Measurements from ENCODE around the gene PPP1R14D. TPM values are rescaled to one million over a fixed set of nuclear protein-coding genes. Genes with fewer than 3 reads are reported as not detected.
A peak's percentile ranks its signal among the peaks of the same experiment; 100 is the strongest.

Gene PPP1R14D
- total and polyA plus RNA-seq, 4 experiments from 2014 or later = not detected

DNA sequence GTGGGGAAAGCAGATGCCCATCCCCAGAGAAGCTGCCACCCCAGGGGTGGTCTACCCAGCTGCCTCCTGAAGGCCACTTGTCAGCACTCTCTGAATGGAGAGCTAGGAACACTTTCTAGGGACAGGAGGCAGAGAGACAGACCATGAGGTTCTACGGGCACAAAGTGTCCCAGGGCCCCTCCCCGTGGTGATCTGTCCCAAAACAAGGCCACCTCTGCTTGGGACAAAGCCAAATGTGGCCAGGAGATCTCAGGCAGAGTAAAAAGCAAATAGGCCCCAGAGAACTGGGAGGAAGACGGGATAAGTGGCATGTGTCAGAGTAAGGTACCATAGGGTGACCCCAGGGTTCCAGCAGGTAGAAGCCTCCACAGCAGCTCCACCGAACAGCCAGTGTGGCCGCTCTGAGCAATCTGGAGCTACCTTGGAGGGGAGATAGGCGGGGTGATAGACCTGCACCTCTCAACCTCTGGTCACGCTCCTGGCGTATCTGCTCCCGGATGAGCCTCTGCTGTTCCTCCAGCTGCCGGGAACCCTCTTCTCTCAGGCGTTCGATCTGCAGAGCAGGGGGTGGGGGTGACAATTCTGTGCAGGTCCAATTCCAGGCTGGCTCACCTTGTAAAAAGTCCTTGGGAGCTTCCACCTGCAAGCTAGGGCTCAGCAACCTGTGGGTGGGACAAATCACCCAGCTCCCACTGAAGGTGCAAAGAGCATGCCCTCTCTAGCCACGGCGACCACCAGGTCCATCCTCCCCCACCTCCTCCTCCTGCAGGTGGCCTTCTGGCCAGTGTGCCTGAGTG is 52.6 kb downstream of the PPP1R14D start:
- Mint-ChIP-seq H3K4me1 (peaks cover 3 to 11% (median 6%) of the 10 kb centered on the region in 4 donors), H3K4me3 (no peak overlapping the region), H3K27me3 (no peaks in the 10 kb centered on the region), H3K9me3 (peaks cover 0 to 2% (median 0%) of the 10 kb centered on the region in 8 donors), H3K36me3 (peaks cover 18 to 50% of the 10 kb centered on the region in 2 donors), H3K27ac (peak overlapping the region in 1 of 7 donors; percentile 76)
- no peaks in the 10 kb centered on the region for H3K27me3 ChIP-seq (ENCODE audit: insufficient read depth, low read length)
- H3K4me3 ChIP-seq (ENCODE audit: low read length in 2 of 2) = no peak overlapping the region
- intact Hi-C loops (cut with micrococcal nuclease) = no loop called here
- ChIA-PET CTCF (ENCODE audit: partially characterized antibody) (interaction anchor here (1.4 kb wide), 1 partner anchor 9 kb away, joined by 8 read pairs; no protein-coding TSS in a partner anchor), POLR2A (ENCODE audit: partially characterized antibody) (interaction anchor here (0.6 to 1.7 kb wide), 3 partner anchors 11 to 12 kb away, joined by 3 to 7 read pairs (median 3); partner anchors contain the start of gene GCHFR)
- peaks cover 6% of the 10 kb centered on the region for H3K4me1 ChIP-seq (ENCODE audit: insufficient read depth, low read length)
- no peak overlapping the region for H3K27ac ChIP-seq (ENCODE audit: low read depth, low read length)
- no peaks in the 10 kb centered on the region for H3K9me3 ChIP-seq (ENCODE audit: control insufficient read depth in 1 of 2, low read length in 2 of 2)
- H3K36me3 ChIP-seq (ENCODE audit: insufficient read depth, low read length) = peaks cover 64% of the 10 kb centered on the region
- no peak for DNase-seq

DNA sequence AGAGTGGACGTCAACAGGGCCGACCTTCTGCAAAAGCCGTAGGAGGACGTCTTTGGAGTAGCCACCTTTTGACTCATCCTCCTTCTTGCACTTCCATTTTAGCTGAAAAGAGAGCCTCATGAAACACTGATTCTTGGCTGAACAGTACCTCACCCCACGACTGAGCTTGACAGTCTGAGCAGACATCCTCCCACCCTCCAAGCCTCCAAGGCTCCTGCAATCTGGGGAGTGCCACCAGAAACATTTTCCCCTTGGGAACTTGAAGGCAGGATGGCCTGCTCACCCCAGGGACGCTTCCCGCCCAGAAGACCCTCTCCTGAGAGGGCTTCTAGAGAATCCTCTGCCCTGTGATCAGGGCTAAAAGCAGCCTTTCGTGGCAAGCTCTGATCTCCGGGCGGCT is 53.5 kb downstream of the PPP1R14D start:
- H3K27ac Mint-ChIP-seq = peak overlapping the region in 1 of 7 donors; percentile 32
- Histone ChIP-seq H3K4me3 (ENCODE audit: low read length in 2 of 2) (no peak overlapping the region), H3K36me3 (ENCODE audit: insufficient read depth, low read length) (peaks cover 61% of the 10 kb centered on the region), H3K27me3 (ENCODE audit: insufficient read depth, low read length) (no peaks in the 10 kb centered on the region), H3K27ac (ENCODE audit: low read depth, low read length) (no peak overlapping the region), H3K9me3 (ENCODE audit: control insufficient read depth in 1 of 2, low read length in 2 of 2) (no peaks in the 10 kb centered on the region), H3K4me1 (ENCODE audit: insufficient read depth, low read length) (peaks cover 6% of the 10 kb centered on the region)
- H3K4me1 Mint-ChIP-seq = peaks cover 3 to 14% (median 7%) of the 10 kb centered on the region in 4 donors
- H3K36me3 Mint-ChIP-seq = peaks cover 18 to 49% of the 10 kb centered on the region in 2 donors
- CTCF ChIA-PET (ENCODE audit: partially characterized antibody) = interaction anchor here (1.4 kb wide), 1 partner anchor 10 kb away, joined by 8 read pairs; no protein-coding TSS in a partner anchor
- intact Hi-C loops (cut with micrococcal nuclease) = no loop called here
- H3K4me3 Mint-ChIP-seq = no peak overlapping the region
- POLR2A ChIA-PET (ENCODE audit: partially characterized antibody) = no interaction called here
- no peaks in the 10 kb centered on the region for H3K27me3 Mint-ChIP-seq
- peaks cover 0 to 2% (median 0%) of the 10 kb centered on the region in 8 donors for H3K9me3 Mint-ChIP-seq
- DNase-seq = no peak

DNA sequence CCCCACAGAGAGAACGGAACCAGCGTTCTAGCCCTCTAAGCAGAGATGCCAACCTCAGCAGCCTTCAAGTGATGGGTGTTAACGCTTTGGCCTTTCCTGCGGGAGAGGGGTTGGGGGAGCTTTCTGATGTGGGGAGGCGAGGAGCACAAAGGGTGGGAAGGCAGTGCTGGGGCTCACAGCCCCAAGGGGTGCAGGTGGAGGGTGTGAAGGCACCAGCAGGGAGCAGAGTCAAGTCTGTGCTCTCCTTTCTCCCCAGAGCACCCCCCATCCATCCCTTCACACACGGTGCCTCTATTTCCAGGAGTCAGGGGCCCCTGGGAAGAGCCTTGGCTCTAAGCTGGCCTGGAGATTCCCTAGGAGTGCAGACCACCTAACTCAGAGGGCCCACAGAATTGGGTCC is 54.6 kb downstream of the PPP1R14D start:
- CTCF ChIA-PET (ENCODE audit: partially characterized antibody) = interaction anchor here (1.5 kb wide), 1 partner anchor 9 kb away, joined by 8 read pairs; no protein-coding TSS in a partner anchor
- peaks cover 6% of the 10 kb centered on the region for H3K4me1 ChIP-seq (ENCODE audit: insufficient read depth, low read length)

DNA sequence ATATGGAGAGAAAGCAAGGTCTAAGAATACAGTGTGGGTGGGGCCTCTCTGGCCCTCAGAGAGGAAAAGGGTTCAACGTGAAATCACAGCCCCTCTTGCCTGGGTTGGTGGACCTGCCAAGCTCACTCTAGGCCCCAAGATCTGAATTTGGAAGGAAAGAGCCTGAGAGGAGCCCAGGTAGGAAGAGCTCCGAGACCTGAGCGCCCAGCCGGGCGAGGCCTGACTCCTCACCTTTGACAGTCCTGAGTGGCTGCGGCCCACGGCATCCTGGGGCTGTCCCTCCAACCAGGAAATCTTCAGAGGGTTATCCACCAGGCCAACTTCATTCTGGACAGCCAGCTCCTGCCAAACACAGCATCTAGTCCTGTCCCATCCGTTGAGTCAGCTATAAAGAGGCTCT is 55.0 kb downstream of the PPP1R14D start:
- no peaks in the 10 kb centered on the region for H3K9me3 ChIP-seq (ENCODE audit: control insufficient read depth in 1 of 2, low read length in 2 of 2)
- H3K36me3 Mint-ChIP-seq = peaks cover 14 to 50% of the 10 kb centered on the region in 2 donors
- peaks cover 46% of the 10 kb centered on the region for H3K36me3 ChIP-seq (ENCODE audit: insufficient read depth, low read length)
- peaks cover 6% of the 10 kb centered on the region for H3K4me1 ChIP-seq (ENCODE audit: insufficient read depth, low read length)
- peaks cover 0 to 2% (median 0%) of the 10 kb centered on the region in 8 donors for H3K9me3 Mint-ChIP-seq
- intact Hi-C loops (cut with micrococcal nuclease) = no loop called here
- ChIA-PET CTCF (ENCODE audit: partially characterized antibody) (interaction anchor here (1.5 to 1.9 kb wide), 2 partner anchors 9 to 94 kb away, joined by 4 to 8 read pairs; no protein-coding TSS in a partner anchor), POLR2A (ENCODE audit: partially characterized antibody) (interaction anchor here (0.6 to 2.1 kb wide), 2 partner anchors 9 to 204 kb away, joined by 4 to 8 read pairs; partner anchors contain the start of genes GCHFR and RPUSD2)
- peak overlapping the region in 1 of 7 donors; percentile 43 for H3K27ac Mint-ChIP-seq
- no peak overlapping the region for H3K4me3 ChIP-seq (ENCODE audit: low read length in 2 of 2)
- H3K27ac ChIP-seq (ENCODE audit: low read depth, low read length) = no peak overlapping the region
- no peaks in the 10 kb centered on the region for H3K27me3 Mint-ChIP-seq
- no peak overlapping the region for H3K4me3 Mint-ChIP-seq
- no peak for DNase-seq
- no peaks in the 10 kb centered on the region for H3K27me3 ChIP-seq (ENCODE audit: insufficient read depth, low read length)
- H3K4me1 Mint-ChIP-seq = peaks cover 6 to 24% (median 15%) of the 10 kb centered on the region in 4 donors

More for the DNA sequence above, 54.6 kb downstream of the PPP1R14D start:
- Histone ChIP-seq H3K36me3 (ENCODE audit: insufficient read depth, low read length) (peaks cover 50% of the 10 kb centered on the region), H3K4me3 (ENCODE audit: low read length in 2 of 2) (no peak overlapping the region), H3K27ac (ENCODE audit: low read depth, low read length) (no peak overlapping the region), H3K27me3 (ENCODE audit: insufficient read depth, low read length) (no peaks in the 10 kb centered on the region), H3K9me3 (ENCODE audit: control insufficient read depth in 1 of 2, low read length in 2 of 2) (no peaks in the 10 kb centered on the region)
- peaks cover 0 to 2% (median 0%) of the 10 kb centered on the region in 8 donors for H3K9me3 Mint-ChIP-seq
- H3K4me3 Mint-ChIP-seq = no peak overlapping the region
- H3K36me3 Mint-ChIP-seq = peaks cover 14 to 48% of the 10 kb centered on the region in 2 donors
- intact Hi-C loops (cut with micrococcal nuclease) = no loop called here
- H3K27me3 Mint-ChIP-seq = no peaks in the 10 kb centered on the region
- no peak for DNase-seq
- POLR2A ChIA-PET (ENCODE audit: partially characterized antibody) = interaction anchor here (2.1 kb wide), 1 partner anchor 10 kb away, joined by 8 read pairs; the partner anchor contains the start of gene GCHFR
- H3K4me1 Mint-ChIP-seq = peaks cover 6 to 24% (median 11%) of the 10 kb centered on the region in 4 donors
- H3K27ac Mint-ChIP-seq = no peak overlapping the region

DNA sequence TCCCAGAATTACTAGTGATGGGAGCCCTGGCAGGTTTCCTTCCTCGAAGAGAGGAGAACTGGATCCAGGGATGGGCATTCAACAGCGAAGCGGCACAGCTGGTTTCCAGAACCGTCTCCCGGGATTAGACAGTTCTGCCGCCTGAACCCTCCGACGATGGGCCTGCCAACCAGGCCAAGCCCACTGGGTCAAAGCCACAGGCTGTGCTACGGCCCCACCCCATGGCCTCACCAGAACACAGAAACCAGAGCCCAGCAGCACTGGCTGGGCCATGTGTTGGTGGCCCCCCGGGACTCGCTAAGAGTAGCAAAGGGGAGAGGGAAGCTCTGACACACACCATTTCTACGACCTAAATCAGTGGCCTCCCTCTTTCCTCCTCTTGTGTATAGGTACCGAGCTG is 56.5 kb downstream of the PPP1R14D start:
- Mint-ChIP-seq H3K27ac (no peak overlapping the region), H3K4me1 (peaks cover 6 to 24% (median 16%) of the 10 kb centered on the region in 4 donors), H3K36me3 (peaks cover 14 to 48% of the 10 kb centered on the region in 2 donors), H3K4me3 (no peak overlapping the region), H3K27me3 (no peaks in the 10 kb centered on the region), H3K9me3 (peaks cover 0 to 2% (median 0%) of the 10 kb centered on the region in 8 donors)
- H3K4me3 ChIP-seq (ENCODE audit: low read length in 2 of 2) = no peak overlapping the region
- POLR2A ChIA-PET (ENCODE audit: partially characterized antibody) = interaction anchor here (1.2 to 2.1 kb wide), 2 partner anchors 8 to 17 kb away, joined by 4 to 8 read pairs; partner anchors contain the start of genes GCHFR and RMDN3
- no peak overlapping the region for H3K27ac ChIP-seq (ENCODE audit: low read depth, low read length)
- H3K36me3 ChIP-seq (ENCODE audit: insufficient read depth, low read length) = peaks cover 40% of the 10 kb centered on the region
- no peak for DNase-seq
- CTCF ChIA-PET (ENCODE audit: partially characterized antibody) = interaction anchor here (1.2 to 1.9 kb wide), 2 partner anchors 10 to 92 kb away, joined by 4 read pairs; no protein-coding TSS in a partner anchor
- H3K27me3 ChIP-seq (ENCODE audit: insufficient read depth, low read length) = no peaks in the 10 kb centered on the region
- no peaks in the 10 kb centered on the region for H3K9me3 ChIP-seq (ENCODE audit: control insufficient read depth in 1 of 2, low read length in 2 of 2)
- intact Hi-C loops (cut with micrococcal nuclease) = no loop called here
- H3K4me1 ChIP-seq (ENCODE audit: insufficient read depth, low read length) = peaks cover 4% of the 10 kb centered on the region

DNA sequence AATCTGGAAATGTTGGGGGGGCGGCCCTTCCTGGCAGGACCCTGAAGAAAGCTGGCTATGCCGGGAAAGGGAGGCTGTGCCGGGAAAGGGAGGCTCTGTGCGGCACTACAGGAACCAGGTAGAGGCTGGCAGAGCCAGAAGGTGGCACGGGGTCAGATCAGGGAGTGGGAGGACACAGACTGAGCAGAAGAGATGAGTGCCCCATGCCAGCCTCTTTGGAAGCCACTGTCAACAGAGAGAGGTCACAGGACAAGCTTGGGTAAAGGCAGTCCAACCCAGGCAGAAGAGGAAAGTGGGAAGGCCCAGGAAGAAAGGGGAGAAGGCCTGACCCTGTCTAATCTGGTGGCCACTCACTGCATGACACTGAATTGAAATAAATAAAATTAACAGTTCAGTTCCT is 57.3 kb downstream of the PPP1R14D start:
- peaks cover 0 to 19% (median 11%) of the 10 kb centered on the region in 4 donors for H3K4me1 Mint-ChIP-seq
- peaks cover 34% of the 10 kb centered on the region for H3K36me3 ChIP-seq (ENCODE audit: insufficient read depth, low read length)
- H3K9me3 Mint-ChIP-seq = peaks cover 0 to 2% (median 0%) of the 10 kb centered on the region in 8 donors
- peak overlapping the region in 2 of 7 donors; percentile 29 to 85 for H3K27ac Mint-ChIP-seq
- H3K4me3 Mint-ChIP-seq = no peak overlapping the region
- POLR2A ChIA-PET (ENCODE audit: partially characterized antibody) = interaction anchor here (1.2 kb wide), 1 partner anchor 17 kb away, joined by 4 read pairs; the partner anchor contains the start of gene RMDN3
- no peaks in the 10 kb centered on the region for H3K27me3 ChIP-seq (ENCODE audit: insufficient read depth, low read length)
- H3K9me3 ChIP-seq (ENCODE audit: control insufficient read depth in 1 of 2, low read length in 2 of 2) = no peaks in the 10 kb centered on the region
- no peak for DNase-seq
- no peak overlapping the region for H3K27ac ChIP-seq (ENCODE audit: low read depth, low read length)
- CTCF ChIA-PET (ENCODE audit: partially characterized antibody) = interaction anchor here (1.2 to 2.5 kb wide), 2 partner anchors 11 kb away, joined by 4 to 9 read pairs; no protein-coding TSS in a partner anchor
- H3K4me3 ChIP-seq (ENCODE audit: low read length in 2 of 2) = no peak overlapping the region
- H3K36me3 Mint-ChIP-seq = peaks cover 8 to 41% of the 10 kb centered on the region in 2 donors
- no peaks in the 10 kb centered on the region for H3K27me3 Mint-ChIP-seq
- no peaks in the 10 kb centered on the region for H3K4me1 ChIP-seq (ENCODE audit: insufficient read depth, low read length)
- intact Hi-C loops (cut with micrococcal nuclease) = no loop called here
